ENCODE measurements around the gene CCDC80. TPM values are rescaled to one million over a fixed set of nuclear protein-coding genes. Genes with fewer than 3 reads are reported as not detected.

The CCDC80 gene
- total RNA-seq, 1 experiment from 2014 or later, result 1.1 TPM

- no peaks in the 10 kb centered on the region for H3K27me3 Mint-ChIP-seq (ENCODE audit: unreplicated experiment)
These were observed 6.0 kb downstream of the CCDC80 start for GRCh38 chr3:112634786-112635541.

GRCh38 chr3:112633757-112634156 is 7.2 kb downstream of the CCDC80 start:
- Mint-ChIP-seq H3K36me3 (ENCODE audit: insufficient read depth, unreplicated experiment) (no peaks in the 10 kb centered on the region), H3K9me3 (ENCODE audit: low read depth, unreplicated experiment) (no peaks in the 10 kb centered on the region), H3K27me3 (ENCODE audit: unreplicated experiment) (no peaks in the 10 kb centered on the region), H3K4me1 (ENCODE audit: low read depth, unreplicated experiment) (no peaks in the 10 kb centered on the region), H3K27ac (ENCODE audit: unreplicated experiment) (no peak overlapping the region), H3K4me3 (ENCODE audit: low read depth, unreplicated experiment) (no peak overlapping the region)
- intact Hi-C loops (cut with micrococcal nuclease; ENCODE audit: unreplicated experiment), result no loop called here
- DNase-seq, result no peak
- no peak for TF ChIP-seq CTCF (IDR thresholded peaks at IDR 0.05; ENCODE audit: unreplicated experiment)
- CTCF ChIA-PET, result no interaction called here
- BruUV-seq (replicated peaks), result no TSS peak

More at GRCh38 chr3:112634786-112635541, 6.0 kb downstream of the CCDC80 start:
- no peak for TF ChIP-seq CTCF (IDR thresholded peaks at IDR 0.05; ENCODE audit: unreplicated experiment)
- Mint-ChIP-seq H3K4me3 (ENCODE audit: low read depth, unreplicated experiment) (no peak overlapping the region), H3K27ac (ENCODE audit: unreplicated experiment) (no peak overlapping the region), H3K36me3 (ENCODE audit: insufficient read depth, unreplicated experiment) (no peaks in the 10 kb centered on the region), H3K9me3 (ENCODE audit: low read depth, unreplicated experiment) (no peaks in the 10 kb centered on the region), H3K4me1 (ENCODE audit: low read depth, unreplicated experiment) (no peaks in the 10 kb centered on the region)
- intact Hi-C loops (cut with micrococcal nuclease; ENCODE audit: unreplicated experiment), result no loop called here
- DNase-seq, result no peak
- BruUV-seq (replicated peaks), result no TSS peak
- CTCF ChIA-PET, result no interaction called here

GRCh38 chr3:112633191-112633590 is 7.8 kb downstream of the CCDC80 start:
- Mint-ChIP-seq H3K36me3 (ENCODE audit: insufficient read depth, unreplicated experiment) (no peaks in the 10 kb centered on the region), H3K9me3 (ENCODE audit: low read depth, unreplicated experiment) (no peaks in the 10 kb centered on the region), H3K4me3 (ENCODE audit: low read depth, unreplicated experiment) (no peak overlapping the region), H3K27me3 (ENCODE audit: unreplicated experiment) (no peaks in the 10 kb centered on the region), H3K4me1 (ENCODE audit: low read depth, unreplicated experiment) (no peaks in the 10 kb centered on the region), H3K27ac (ENCODE audit: unreplicated experiment) (no peak overlapping the region)
- no peak for TF ChIP-seq CTCF (IDR thresholded peaks at IDR 0.05; ENCODE audit: unreplicated experiment)
- CTCF ChIA-PET, result no interaction called here
- DNase-seq, result no peak
- no TSS peak for BruUV-seq (replicated peaks)
- intact Hi-C loops (cut with micrococcal nuclease; ENCODE audit: unreplicated experiment), result no loop called here

GRCh38 chr3:112632596-112632995 is 8.3 kb downstream of the CCDC80 start:
- no peak for DNase-seq
- TF ChIP-seq CTCF (IDR thresholded peaks at IDR 0.05; ENCODE audit: unreplicated experiment), result no peak
- Mint-ChIP-seq H3K9me3 (ENCODE audit: low read depth, unreplicated experiment) (no peaks in the 10 kb centered on the region), H3K4me3 (ENCODE audit: low read depth, unreplicated experiment) (no peak overlapping the region), H3K27me3 (ENCODE audit: unreplicated experiment) (no peaks in the 10 kb centered on the region), H3K36me3 (ENCODE audit: insufficient read depth, unreplicated experiment) (no peaks in the 10 kb centered on the region), H3K4me1 (ENCODE audit: low read depth, unreplicated experiment) (no peaks in the 10 kb centered on the region), H3K27ac (ENCODE audit: unreplicated experiment) (no peak overlapping the region)
- CTCF ChIA-PET, result no interaction called here
- BruUV-seq (replicated peaks), result no TSS peak
- intact Hi-C loops (cut with micrococcal nuclease; ENCODE audit: unreplicated experiment), result no loop called here

Measured in Calu3 (cell line).